Activated T-cell treated with anti-CD3 and anti-CD28 coated beads for 48 hours (primary cell): ENCODE results near the gene TMEM89.

Experiments used
- DNase-seq: peaks from one replicate; pipeline ENCODE4 v3.0.0-alpha.2; 2020; ENCODE audit warnings: low read depth

Gene TMEM89

DNA sequence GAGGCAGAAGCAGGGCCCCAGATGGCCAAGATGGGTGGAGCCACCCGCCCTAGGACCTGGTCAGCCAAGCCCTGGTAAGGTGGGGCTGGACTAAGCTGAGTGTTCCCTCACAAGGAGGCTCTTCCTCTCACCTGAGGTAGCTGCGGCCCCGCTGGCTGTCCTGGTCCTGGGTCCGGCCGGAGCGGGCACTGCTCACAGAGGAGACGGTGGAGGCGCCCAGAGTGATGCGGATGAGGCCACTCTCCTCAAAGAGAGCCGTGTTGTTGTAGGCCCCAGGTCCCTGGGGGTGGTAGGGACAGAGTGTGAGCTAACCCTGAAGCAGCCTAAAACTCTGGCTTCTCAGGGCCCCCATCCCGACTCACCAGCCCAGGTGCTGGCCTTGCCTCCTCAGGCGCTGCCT is 21.0 kb upstream of the TMEM89 start:
- no peak for DNase-seq

DNA sequence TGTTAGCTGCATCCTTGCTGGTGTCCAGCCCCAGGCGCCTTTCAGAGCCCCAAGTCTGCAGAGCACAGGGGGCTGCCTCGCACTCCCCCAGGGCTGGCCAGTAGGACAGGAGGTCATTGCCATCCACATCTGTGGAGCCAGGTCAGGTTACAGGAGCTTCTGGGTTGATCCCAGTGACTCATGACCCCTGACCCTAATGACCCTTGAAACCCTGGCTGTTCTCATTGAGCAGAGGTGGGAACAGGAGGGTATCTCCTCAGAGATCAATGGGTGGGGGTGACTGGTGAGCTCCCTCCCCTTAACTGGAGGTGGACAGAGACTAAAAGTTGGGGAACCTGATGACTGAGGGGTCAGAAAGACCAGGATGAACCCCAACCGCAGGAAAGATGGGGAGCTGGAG is 19.8 kb upstream of the TMEM89 start:
- DNase-seq: no peak

DNA sequence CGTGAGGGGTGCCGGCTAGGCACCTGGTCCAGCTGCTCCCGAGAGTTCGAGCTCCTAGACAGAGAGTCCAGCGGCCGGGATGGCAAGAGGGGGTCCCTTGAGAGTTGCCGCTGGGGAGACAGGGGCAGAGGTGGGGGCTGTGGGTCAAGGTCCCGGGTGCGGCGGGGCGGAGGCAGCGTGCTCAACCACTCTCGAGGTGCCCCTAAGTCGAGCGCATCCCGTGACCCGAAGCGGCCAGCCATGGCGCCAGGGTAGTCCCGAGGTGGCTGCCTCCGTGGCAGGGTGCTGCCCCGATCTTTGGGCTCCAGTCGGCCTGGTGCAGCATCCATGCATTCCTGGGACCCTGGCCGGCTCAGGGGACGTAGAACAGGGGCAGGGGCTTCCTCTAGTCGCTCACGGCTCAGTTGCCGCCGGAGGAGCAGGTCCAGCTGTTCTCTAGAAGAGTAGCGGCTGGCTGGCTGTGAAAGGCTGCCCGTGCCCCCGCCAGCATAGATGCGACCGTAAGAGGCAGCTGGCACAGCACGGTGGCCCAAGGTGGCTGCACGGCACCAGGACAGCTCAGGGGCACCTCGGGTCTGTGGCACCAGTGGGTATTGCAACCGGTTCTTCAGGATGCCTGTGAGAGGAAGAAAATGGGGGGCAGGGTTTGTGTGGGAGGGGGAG is 18.5 kb upstream of the TMEM89 start:
- DNase-seq: no peak

DNA sequence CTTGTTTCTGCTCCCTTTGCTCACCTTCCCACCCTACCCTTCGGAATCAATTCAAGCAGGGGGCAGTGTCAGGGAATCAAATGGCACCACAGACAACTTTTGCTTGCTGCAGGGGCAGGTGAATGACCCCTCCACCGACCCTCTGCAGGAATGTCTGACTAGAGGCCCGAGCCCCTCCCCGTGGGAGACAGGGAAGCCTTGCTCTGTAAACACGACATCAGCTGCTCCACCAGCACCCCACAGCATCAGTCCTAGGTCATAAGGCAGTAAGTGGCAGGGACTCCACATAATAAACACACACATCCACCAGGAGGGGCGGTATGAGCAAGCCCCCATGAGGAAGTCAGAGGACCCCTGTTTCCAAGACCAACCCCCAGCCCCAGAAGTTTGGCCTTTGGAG is 15.7 kb upstream of the TMEM89 start:
- no peak for DNase-seq

DNA sequence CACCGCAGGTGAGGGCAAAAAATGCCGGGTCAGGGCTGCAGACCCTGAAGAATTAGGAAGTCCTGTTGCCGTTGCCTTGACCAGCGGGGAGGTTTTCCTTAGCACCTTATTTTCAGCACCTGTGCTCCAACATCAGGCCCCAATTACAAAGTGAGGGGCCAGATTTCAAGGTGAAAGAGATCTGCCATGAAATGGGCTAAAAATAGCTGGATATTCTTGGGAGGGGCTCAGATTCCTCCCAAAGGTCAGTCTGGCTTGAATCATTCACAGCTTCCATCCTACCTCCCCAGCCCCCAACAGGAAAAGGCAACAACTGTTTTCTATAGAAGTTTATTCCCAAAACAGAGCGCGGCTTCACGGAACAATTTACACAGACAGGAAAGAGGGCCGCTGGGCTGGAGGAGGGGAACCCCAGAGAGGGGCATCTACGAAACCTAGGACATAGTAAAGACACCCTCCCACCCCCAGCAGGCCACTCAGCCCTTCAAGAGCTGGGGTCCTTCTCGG is 14.6 kb upstream of the TMEM89 start:
- no peak for DNase-seq

DNA sequence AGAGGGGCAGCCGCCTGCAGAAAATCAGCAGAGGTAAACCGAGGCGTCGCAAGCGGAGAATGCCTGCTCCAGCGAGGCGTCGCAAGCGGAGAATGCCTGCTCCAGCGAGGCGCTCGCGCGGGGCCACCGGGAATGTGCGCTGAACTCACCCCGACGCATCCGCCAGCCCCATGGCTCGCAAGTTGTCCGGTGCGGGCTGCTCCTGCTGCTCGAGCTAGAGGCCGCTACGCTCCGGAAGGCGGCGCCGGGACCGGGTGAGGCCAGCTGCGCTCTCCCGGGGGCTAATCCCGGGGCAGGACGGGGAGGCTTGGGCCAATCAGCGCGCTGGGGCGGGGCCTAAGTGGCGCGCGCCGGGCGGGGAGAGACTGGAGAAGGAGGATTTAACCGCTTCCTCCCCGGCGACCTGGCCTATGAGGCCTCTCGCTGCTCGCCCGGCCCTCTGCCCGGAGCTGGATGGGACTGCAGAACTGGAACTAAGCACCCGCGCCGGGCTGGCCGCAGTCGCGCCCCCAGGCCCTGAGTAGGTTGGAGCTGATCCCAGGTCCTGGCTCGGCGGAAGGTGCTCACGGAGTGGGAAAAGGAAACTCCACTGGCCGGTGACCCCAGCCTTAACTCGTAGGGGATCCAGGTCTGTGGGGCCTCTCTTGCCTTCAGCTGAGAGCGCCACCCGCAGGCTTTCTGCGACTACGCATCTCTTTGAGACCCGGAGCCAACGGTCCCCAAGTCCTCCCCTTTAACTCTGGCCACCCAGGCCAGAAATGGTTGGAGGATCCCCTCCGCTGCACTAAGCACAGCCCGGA is 13.9 kb upstream of the TMEM89 start, which contains the start of gene SLC26A6:
TSS of gene SLC26A6 (minus strand) at position 240 of the 800 bp plus-strand sequence. CDS start at position 172, 68 bp downstream.
- DNase-seq: peak; percentile 95

DNA sequence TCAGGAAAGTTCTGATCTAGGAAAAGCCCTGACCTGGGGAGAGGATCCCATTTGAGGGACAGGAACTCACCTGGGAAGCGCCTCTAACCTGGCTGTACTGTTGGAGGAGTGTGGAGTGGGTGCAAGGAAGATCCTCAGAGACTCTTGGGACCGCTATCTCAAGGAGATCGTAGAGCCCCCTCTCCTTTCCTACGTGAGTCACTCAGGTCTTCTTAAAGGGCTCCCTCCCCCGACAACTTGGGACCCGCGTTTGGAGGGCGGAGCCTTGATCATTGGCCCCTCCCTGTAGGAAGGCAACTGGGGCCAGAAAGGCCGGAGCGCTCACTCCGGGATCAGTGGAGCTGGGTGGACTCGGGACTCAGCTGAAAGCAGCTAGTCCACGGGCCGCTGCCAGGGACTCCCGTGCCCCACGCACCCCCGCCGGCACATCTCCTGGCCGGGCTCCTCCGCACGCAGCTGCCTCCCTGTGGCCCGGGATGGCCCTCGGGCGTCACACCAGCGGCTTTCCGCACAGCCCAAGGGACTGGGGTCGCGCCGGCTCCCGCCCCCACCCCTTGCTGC is 13.2 kb upstream of the TMEM89 start:
- peak; percentile 52 for DNase-seq

DNA sequence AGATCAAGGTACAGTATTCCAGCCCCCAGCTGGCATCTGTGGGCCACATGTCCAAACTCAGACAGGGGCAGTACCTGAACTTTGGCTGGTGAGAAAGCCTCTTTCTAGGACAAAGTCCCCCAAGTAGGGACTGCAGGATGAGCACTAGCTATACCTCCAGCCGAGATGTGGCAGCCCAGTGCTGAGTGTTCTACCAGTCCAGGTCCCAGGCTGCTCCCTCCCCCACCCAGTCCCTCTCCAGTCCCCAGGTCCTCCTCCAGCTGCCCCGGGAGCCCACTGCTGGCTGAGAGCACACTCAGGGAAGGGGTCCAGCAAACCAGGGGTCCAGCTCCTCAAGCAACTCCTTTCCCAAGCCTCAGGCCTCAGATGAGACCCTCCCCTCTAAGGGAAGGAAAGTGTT is 12.2 kb upstream of the TMEM89 start:
- no peak for DNase-seq

DNA sequence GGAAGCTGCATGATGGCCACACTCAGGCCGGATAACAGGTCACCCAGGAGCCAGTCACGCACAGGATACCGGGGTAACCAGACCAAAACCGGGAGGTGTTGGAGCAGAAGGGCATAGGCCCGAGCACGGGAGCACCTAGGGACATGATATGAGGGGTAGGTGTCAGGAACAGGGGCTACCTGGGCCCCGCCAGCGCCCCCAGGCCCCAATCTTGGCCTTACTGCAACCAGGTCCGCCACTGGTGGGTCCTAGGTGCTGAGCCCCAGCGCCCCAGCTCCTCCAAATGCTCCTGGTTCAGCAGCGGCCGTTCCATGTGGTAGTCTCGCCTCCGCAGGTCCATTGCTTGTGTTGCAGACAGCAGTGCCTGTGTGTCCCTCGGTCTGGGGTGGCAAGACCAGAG is 11.7 kb upstream of the TMEM89 start:
- DNase-seq: no peak

DNA sequence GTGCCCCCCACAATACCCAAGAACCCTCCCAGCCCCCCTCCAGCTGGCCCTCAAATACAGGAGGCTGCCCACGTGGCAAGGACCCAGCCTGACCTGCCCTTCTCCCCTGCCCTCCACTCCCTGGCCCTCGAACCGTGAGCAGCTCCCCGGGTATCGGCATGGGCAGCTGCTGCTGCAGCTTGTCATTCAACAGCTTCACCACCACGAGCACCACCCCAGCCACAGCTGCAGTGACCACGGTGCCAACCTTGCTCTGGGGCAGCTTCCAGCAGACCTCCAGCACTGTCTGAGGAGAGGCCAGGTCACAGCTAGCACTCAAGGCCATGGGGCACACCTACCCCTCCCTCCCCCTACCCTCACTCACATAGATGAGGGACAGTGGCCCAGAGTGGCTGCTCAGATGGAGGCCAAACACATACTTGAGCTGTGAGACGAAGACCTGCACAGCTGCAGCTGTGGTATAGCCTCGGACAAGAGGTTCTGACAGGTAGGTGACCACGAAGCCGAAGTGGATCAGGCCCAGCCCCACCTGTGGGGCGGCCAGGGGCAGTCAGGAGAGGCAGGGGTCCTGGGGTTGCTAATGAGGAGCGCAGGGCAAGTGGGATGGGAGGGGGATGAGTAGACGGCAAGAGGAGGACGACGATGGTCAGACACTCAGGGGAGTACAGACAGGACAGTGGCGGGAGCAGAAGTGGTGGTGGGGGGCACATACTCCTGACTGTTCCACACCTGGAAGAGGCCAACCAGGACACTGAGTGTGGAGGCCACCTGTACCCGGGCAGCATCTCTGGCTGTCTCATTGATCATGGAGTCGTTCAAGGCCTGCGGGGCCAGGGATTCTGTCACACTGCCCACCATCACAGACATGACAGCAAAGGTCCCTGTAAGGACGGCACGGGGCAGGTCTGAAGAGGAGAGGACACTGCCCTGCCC is 10.2 kb upstream of the TMEM89 start:
- no peak for DNase-seq

DNA sequence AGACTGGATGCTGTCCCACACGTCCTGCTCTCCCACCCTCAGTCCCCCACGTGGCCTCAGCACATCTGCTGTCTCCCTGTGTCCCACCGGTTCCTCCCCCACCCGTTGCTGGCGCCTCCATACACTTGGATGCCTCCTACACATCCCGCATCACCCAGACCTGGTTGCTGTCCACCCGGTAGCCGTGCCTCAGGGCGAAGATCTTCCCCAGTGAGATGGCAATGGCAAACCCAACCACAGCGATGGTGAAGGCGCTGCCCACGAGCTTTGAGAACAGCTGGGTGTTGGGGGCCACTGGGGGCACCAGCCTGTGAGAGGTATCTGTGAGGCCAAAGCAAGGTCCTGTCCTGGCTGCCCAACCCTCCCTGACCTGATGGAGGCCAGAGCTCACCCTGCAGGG is 9.3 kb upstream of the TMEM89 start:
- DNase-seq: no peak

DNA sequence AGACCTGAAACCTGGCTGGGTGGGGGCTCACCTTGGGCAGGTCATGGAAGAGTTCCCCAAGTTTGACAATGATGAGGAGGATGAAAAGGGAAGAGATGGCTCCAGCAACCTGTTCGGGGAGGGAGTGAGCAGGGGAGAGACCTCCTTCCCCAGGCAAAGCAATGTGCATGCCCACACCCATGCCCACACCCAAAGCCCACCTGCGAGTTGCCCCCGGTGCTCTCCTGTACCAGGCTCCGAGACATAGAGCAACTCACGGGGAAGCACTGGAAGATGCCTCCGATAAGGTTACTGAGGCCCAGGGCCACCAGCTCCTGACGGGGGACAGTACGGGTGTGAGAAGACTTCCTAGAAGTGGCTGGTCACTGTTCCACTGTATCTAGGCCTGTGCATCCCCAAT is 8.8 kb upstream of the TMEM89 start:
- no peak for DNase-seq

DNA sequence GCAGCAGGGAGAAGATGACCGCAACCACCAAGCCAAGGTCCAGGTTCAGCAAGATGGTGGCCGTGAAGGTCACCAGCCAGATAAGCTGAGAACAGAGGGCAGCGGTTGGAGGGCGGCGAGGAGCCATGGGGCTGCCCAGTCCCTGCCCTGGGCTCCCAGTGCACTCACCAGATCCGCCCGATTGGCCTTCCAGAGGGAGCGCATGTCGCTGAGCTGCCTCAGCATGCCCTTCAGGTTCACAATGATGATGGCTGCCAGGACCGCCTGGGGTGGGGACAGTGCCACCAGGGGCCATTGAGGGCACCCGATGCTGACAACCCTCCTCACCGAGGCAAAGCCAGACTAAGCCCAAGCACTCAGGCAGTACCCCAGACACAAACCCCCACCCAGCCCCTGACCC is 8.3 kb upstream of the TMEM89 start:
- DNase-seq: no peak

DNA sequence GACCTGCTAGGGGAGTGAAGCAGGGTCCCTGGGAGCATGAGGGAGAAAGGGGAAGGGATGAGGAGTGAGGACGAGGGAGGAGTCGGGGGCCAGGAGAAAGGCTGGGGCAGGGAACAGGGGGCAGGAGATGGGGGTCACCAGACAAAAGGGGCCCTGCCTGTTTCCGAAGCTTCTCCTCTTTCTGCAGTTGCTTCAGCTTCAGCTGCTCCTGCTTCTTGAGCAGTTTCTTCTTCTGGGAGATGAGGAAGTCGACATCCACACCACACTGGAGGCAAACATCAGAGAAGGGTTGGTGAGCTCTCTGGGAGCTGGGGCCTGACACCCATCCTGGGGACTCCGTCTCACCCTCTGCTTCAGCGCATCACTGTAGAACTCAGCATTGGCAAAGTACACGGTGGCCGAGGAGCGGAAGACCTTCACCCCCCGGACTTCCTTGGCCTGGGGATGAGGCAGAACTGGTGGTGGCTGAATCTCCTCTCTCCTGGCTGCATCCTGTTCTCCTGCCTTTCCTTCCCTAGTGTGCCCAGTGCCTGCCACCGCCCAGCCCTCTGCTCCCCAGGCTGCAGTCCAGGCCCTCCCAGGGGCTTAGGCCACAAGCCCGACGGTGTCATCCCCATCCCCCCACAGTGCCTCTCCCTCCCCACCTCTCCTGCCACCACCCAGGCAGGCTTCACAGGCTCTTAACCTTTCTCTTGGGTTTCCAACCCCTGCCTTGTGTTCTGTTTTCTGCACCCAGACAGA is 6.9 kb upstream of the TMEM89 start:
- DNase-seq: no peak

DNA sequence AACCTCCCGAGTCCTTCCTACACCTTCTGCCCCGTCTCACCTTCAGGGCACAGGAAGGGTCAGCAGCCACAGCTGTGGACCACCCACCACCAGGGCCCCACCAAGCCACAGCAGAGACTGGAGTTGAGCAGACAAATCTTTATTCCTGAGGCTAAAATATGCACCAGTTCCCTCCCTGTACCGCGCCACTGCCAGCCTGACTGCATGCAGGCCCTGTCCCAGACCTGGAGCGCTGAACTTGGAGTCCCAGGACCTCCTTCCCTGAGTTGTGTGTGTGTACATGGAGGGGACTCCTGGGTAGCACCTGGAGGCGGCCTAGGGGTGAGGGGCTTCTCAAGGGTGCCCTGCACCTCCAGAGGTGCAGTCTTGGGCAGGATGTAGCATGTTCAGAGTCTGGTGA is 4.0 kb upstream of the TMEM89 start:
- DNase-seq: no peak

DNA sequence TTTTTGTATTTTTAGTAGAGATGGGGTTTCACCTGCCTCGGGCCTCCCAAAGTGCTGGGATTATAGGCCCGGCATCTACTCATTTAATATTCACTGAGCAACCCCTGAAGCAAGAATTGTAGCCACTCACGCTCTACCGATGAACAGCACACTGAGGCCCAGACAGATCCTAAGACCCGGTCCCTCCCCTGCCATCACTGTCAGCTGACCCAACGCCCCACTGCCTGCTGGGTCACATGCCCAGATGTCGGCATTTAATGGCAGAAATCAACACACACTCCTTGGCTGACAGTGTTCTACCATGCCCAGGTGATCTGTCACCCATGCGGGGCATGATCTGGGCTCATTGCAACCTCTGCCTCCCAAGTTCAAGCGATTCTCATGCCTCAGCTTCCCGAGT is 3.2 kb upstream of the TMEM89 start:
- no peak for DNase-seq

DNA sequence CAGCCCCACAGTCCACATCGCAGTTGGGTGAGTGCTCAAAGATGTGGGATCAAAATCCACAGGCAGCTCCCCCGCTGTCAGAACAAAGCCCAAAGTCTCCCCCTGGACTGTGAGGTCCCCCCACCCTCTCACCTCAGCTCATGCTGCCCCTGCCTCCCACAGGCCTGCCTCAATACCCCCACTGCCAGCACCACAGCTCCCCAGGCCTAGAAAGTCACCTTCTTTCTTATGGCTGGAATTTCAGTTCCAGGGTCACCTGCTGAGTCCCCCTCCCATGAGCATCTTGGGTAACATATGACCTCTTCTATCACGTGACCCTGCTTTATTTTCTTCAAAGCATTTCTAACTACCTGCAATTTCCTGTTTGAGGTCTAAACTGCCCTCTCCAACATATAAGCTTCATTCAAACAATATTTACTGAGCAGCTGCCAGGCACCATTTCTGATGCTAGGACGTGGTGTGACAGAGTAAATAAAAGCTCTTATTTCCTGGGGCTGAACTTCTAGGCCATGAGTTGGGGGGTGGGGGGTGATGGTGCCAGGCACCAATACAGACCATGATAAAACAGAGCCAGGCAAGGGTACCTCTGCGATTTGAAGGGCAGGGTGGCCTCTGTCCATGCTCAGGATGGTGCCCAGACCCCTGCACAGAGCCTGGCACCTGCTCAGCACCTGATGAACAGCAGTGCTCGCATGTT is 2.4 kb upstream of the TMEM89 start:
- DNase-seq: no peak

DNA sequence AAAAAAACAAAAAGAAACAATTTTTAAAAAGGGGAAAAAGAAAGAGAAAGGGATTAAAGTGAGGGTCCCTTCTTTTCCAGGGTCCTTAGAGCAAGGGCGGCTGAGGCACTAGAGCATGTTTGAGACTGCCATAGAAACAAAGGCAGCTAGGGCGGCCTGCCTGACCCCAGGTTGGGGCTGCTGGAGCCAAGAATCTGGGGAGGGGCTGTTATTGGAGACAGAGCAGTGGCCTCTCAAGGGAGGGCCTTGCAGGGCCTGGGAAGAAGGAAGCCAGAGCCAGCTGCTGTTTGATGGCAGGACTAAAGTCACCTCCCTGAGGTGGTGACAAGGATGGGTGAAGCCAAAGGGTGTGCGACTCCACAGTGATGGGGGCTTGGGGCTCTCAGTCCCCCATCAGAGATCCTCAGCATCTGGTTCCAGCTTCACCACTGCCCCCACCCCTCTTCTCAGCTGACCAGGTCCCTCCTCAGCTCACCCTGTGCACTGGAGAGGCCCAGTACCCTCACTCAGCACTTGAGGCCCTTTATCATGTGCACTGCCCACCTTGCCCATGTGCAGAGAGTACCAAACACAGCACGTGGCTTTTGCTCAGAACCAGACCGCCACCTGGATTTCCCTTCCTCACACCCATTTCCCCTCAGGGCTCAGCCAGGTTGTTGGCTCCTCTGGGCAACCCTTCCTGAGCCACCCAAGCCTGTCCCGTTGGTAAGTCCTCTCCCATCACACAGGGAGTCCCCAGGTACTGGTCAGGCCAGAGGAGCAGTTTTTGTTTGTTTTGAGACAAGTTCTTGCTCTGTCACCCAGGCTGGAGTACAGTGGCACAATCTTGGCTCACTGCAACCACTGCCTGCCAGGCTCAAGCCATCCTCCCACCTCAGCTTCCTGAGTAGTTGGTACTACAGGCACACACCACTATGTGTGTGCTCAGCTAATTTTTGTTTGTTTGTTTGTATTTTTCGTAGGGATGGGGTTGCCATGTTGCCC is 1.7 kb downstream of the TMEM89 start:
- DNase-seq: no peak

DNA sequence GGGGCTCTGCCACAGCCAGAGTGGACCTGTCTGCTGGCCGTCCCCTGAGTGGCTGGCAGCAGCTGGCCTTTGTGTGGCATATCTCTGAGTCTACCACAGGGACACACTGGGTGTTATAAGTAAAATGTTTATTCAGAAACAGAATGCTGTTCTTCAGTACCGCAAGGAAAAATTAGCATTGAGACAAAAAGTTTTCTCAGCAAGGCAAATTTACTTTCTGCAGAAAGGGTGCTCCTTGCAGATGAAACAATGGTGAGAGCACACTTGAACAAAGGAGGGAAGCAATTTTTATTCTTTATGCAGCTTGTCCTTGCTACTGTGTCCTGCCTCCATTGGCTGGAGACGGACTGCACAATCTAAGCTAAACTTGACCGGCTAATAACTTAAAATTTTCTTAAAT is 4.0 kb downstream of the TMEM89 start:
- DNase-seq: no peak

DNA sequence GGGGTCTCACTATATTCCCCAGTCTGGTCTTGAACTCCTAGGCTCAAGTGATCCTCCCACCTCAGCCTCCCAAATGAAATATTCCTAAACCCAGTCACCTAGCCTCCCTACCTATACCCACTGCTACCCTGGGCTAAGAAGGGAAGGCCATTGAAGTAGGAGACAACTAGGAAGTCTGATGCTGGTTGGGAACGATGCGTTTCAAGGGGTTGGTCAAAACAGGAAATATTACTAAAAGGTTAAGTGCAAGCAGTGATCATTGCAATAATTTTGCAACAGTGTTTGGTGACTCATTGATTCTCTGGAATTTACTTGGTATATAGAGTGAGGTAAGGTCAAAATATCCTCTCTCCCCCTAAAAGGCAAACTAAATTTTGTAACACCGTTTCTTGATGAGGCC is 7.5 kb downstream of the TMEM89 start:
- no peak for DNase-seq
